NCI-H1105 treated with DMSO at 0.1 percent for 48 hours (cell line): Measurements from ENCODE around the gene TUFT1.
A peak's percentile ranks its signal among the peaks of the same experiment; 100 is the strongest.

ENCODE experiments used
- DNase-seq: peaks from one replicate; lab custom pipeline; 2025; lab: John Stamatoyannopoulos, UW

Gene TUFT1

DNA sequence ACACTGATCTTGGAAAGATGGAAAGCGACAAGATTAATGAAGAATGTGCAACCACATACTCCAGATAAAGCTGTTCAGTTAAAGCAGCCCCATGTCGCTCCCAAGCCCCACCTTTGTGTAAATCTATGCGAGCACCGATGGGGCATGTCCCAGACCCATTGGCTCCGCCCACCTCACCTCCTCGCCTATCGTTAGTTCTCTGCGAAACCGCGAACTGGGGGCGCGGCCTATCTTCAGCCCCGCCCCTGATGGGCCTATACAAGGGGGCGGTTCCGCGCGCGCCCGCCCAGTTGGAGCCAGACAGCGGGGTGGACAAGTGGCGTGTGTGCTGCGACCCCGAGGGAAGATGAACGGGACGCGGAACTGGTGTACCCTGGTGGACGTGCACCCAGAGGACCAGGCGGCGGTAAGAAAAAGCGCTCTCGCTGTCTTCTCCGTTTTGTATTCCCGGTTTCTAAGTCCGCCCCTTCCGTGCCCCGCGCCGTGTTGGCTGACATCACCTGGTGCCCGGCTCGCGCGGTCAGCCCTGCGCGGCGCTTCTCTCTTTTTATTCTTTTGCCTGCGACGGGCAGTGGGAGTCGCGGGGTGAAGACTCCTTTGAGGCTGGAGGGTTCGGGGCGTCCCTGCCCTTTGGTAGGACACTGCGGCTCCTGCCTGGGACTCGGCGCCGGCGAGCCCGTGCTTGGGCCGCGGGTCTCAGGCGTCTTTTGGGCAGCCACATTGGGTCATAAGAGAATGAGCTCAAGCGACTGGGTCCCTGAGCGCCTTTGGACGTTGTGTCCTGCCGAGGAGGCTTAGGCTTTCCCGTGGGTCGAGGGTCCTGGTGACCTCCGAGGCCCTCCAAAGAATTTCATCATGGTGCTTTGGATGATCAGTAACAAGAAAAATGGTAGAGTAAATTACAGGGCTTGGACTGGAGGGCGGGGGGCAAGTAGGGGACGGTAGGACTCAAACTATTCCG lies at the start of gene TUFT1:
Gene TUFT1 (plus strand): TSS at position 289 of the 961 bp plus-strand sequence. CDS start 58 bp downstream, at position 347.
- peak; percentile 94 for DNase-seq

- DNase-seq, result no peak
Measured at GRCh38 chr1:151491641-151492040, 48.5 kb upstream of the TUFT1 start.

DNA sequence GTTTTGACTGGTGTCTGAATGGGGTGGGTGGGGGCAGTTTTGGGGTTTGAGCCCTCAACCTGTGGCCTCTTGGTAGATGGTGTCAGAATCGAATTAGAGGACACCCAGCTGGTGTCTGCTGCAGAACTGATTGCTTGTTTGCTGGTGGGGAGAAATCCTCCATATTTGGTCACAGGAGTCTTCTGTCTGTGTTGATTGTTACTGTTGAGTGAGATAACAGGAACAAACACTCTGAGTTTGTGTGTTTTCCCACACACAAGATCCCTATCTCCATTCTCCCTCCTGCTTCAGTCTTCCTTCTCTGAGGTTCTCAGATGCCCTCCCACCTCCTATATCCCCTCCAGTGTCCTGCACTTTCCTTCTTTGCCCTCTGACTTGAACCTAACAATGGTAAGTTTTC lies 48.0 kb upstream of the TUFT1 start:
- DNase-seq, result no peak

- DNase-seq, result no peak
Measured at GRCh38 chr1:151493042-151493441, 47.1 kb upstream of the TUFT1 start.

- peak; percentile 65 for DNase-seq
Measured at GRCh38 chr1:151494741-151495281, 45.3 kb upstream of the TUFT1 start.

DNA sequence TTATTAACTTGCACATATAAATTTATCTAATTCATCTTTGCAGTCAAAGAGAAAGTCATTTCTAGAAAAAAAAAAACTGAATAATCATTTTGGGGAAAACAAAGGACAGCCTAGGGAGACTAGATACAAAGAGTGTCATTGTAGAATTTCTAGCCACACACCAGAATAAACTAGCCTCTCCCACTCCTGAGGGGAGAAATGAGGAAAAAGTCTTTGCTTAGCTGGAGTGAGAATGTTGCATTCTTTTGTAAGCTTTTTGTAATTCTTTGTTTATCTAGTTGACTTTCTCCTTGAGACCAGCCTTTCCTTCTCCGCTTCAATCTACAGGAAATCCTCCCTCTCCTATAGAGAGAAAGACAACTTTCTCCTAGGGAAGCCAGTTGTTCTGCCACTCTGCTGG lies 44.8 kb upstream of the TUFT1 start:
- no peak for DNase-seq

DNA sequence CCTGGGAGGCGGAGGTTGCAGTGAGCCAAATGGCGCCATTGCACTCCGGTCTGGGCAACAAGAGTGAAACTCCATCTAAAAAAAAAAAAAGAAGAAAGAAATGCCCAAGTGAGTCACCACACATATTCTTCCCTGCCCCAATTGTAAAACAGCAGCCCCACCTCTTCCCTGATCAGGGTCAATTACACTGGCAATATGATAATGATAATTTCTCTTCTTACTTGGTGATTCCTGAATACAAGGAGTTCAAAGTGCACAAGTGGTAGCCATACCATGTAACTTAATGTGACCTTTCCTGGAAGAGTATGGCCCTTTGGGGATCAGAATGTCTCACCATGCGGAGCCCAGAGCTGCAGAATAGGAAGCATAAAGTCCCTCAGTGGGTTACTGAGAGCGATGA lies 40.7 kb upstream of the TUFT1 start:
- no peak for DNase-seq

DNA sequence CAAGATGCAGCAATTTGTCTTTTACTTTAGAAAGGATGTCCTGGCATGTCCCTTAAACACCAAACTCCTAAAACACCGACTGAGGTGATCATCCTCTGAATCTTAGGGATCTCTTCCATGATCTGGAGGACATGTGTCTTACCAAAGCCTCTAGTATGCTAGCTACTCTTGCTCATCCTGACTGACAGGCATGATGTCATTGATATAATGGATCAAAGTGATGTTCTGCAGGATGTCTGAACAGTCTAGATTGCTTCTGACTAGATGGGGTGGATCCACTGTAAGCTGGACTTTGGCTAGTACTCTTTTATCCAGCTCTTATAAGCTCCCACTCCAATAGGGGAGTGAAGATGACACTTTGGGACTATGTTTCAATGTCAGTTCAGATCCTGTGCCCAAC lies 40.2 kb upstream of the TUFT1 start:
- no peak for DNase-seq

DNA sequence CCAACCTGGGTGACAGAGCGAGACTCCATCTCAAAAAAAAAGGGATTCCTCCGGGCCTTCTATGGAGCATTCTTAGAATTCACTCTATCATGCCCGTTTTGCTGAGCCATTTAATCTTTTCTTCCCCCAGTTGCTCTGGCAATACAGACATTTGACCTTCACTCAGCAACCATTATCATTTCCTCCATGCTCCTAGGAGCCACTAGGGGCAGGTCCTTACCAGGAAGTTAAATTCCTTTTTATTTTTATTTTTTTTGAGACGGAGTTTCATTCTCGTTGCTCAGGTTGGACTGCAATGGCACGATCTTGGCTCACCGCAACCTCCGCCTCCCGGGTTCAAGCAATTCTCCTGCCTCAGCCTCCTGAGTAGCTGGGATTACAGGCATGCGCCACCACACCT lies 38.6 kb upstream of the TUFT1 start:
- DNase-seq, result no peak

DNA sequence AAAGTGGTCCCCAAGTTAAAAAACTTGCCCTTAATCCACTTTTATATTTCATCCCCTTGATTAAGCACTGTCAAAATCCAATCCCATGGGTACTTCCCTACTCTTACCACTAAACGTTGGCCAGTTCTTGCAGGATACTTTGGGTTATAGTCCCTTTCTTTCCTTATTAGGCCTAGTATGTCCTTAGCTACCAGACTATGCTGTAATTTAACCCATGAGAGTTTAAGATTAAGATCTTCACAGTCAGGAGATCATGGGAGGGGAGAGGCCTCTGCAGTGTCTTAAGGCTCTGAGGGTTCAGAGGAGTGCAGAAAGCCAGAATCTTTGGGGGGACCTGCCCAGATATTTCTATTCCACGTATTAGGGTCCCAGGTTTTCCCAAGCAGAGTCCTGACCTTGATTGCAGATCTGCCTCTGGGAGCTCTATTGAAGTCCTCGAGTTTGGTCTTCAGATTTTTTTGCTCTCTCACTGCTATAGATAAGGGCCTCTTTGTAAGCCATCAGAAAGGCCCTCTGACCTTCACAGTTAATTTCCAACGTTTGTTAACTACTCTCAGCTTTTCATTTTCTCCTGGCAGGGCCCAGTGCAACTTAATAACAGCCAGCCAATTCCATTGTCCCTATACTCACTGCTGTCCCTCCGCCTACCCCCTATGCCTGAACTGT lies 37.9 kb upstream of the TUFT1 start:
- no peak for DNase-seq

DNA sequence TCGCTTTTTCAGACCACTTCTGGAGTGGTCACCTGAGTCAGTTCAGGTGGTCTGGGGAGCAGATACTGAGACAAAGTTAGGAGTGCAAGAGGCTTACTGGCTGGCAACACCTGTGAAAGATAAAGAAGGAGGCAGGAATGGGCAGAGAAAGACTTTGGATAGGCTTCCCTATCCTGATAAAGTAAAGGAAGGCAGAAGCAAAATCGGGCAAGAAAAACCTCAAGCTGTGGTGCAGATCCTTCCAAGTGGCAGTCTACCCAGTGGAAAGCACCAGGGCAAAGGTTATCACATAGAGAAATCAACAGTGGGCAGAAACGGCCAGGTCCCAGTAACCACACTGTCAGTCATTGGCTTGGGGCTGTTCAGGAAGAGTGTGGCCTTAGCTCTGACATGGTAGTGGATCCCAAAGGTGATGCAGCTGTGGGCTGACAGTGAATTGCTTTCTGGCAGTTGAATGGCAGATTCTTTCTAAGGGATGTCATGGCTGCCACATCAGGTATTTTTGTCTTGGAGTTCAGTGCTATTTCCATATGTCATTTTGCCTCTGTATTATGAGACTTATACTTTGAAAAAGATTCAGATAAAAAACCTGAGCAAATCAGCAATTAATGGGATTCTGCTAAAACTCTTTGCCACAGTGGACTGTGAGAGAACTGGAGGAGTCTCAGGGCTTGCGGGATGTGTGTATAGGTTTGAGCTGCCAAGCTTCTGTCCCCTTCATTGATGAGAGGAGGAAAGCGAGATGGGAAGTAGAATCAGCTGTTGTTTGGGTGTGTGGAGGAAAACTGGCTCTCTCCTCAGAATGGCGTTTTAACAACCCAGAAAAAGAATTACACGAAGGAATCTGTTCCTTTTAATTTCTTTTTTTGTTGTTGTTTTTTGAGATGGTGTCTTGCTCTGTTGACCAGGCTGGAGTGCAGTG lies 37.0 kb upstream of the TUFT1 start:
- no peak for DNase-seq

DNA sequence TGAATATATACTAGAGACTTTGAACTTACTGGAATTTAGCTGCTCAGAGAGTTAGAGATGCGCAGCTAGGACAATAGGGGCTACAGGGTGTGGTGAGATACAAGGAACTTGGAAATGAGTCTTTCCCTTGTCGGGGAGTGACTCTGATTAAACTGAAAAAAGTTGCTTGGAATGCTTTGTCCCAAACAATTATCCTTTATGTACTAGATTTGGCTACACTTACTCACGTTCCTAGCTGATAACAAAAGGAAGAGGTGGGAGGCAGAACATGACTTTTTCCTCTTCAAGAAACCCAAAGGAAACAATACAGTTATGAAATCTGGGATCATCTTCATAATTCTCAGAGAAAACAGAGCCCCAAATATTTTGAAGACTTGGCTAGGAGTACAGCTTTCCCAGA lies 35.9 kb upstream of the TUFT1 start:
- DNase-seq, result no peak

- DNase-seq, result no peak
Measured at GRCh38 chr1:151504759-151505158, 35.4 kb upstream of the TUFT1 start.

DNA sequence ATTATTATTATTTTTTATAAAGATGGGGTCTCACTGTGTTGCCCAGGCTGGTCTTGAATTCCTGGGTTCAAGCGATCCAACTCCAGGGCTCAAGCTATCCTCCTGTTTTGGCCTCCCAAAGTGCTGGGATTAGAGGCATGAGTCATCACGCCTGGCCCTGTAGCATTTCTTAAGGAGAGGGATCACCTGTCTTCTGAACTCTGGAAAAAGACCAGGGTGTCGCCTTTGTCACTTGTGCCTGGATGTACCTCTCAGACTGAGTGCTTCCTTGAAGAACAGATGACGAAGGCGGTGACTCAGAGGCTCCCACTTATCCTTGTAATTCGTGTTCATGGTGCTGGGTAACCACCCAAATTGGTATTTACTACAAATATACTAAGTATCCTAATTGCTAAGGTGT lies 31.3 kb upstream of the TUFT1 start:
- DNase-seq, result no peak

DNA sequence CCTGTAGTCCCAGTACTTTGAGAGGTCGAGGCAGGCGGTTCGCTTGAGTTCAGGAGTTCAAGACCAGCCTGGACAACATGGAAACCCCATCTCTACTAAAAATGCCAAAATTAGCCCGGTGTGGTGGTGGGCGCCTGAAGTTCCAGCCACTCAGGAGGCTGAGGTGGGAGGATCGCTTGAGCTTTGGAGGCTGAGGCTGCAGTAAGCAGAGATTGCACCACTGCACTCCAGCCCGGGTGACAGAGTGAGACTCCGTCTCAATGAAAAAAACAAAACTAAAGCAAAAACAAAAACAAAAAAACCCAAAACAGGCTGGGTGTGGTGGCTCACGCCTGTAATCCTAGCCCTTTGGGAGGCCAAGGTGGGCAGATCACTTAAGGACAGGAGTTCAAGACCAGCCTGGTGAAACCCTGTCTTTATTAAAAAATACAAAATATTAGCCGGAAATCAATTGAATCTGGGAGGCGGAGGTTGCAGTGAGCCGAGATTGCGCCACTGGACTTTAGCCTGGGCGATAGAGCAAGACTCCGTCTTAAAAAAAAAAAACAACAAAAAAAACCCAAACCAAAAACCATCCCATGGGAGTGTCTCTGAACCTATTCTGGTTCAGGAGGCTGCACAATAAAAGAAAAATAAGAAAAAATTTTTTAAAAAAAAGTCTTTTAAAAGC lies 30.6 kb upstream of the TUFT1 start:
- no peak for DNase-seq

- DNase-seq, result no peak
Measured at GRCh38 chr1:151510020-151510405, 30.1 kb upstream of the TUFT1 start.

- no peak for DNase-seq
Measured at GRCh38 chr1:151510614-151510956, 29.5 kb upstream of the TUFT1 start.

DNA sequence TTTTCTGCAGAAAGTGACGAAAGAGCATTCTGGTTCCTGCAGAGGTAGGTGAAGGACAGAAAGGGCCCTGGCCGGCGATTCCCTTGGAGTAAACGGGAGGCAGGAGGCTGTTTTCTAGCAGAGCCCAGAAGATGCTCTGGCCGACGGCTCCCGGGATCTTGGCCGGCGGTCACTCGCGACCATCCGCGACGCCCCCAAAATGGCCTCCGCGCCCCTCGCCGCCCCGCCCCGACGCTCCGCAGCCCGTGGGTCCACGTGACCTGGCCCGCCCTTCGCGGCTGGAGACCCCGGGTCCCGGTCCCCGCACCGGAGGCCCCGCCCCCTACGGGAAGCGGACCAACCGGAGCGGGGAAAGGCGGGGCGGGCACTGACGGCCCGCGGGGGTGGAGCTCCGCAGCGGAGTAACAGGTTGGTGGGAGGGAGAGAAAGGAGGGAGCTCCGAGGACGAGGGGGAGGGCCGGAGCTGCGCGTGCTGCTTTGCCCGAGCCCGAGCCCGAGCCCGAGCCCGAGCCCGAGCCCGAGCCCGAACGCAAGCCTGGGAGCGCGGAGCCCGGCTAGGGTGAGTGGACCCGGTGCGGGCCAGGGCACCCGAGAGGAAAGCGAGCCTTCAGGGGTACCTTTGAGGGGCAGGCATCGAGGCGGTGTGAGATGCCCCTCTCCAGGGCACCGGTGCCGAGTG lies 29.0 kb upstream of the TUFT1 start, which contains the start of gene CGN:
Gene CGN (plus strand): TSS at position 431 of the 679 bp plus-strand sequence. CDS start 7,133 bp downstream, outside the sequence.
- peak; percentile 96 for DNase-seq

DNA sequence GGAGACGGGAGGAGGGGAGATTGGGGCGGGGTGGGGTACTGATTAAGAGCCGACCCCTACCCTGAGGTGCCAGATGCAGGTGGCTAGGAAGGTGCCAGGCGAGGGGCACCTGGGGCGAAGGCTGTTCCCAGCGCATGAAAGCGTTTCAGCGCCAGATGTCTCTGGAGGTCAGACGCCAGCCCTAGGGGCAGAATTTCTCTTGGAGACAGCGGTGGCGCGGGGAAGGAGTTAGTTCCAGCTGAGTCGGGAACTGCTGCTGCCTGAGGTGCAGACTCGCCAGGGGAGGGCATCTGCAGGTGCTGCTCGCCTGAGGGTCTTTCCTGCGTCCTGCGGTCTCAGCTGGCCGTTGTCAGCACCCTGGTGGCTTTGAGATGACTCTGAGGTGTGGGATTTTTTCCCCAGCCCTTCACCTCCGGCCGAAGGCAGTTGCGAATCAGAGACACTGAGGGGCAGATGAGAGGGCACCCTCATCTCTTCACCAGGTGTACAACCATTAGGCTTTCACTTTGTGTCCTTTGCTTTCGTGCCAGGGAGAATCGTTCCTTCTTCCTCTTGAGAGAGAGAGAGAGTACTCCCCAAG lies 28.4 kb upstream of the TUFT1 start:
- DNase-seq, result peak; percentile 51

GRCh38 chr1:151512326-151512725 lies 27.8 kb upstream of the TUFT1 start:
- peak; percentile 1 for DNase-seq
